Gastrocnemius medialis (tissue), 4 donors: Measurements from ENCODE around the gene PDIA6. TPM values are rescaled to one million over a fixed set of nuclear protein-coding genes. Genes with fewer than 3 reads are reported as not detected.

ENCODE experiments used
- ATAC-seq, 2 donors: fragments of 150-250 bp; one replicate each; pipeline ENCODE4 v1.9.1; 2016
- DNase-seq, 2 donors: peaks; one replicate each; pipeline ENCODE4 v3.0.0-alpha.2; 2019
- H3K27ac ChIP-seq, 4 donors: fragments of 200-600 bp; sonication (generic); 1 replicate in 1 of 4; 2 replicates in 3 of 4; pipeline ENCODE4 v1.5.1; 2016 to 2018; ENCODE audit warnings: mild to moderate bottlenecking in 2 of 4, moderate library complexity in 1 of 4
- H3K27me3 ChIP-seq, 3 donors: fragments of 200-600 bp; sonication (generic) in 2 of 3; 1 replicate in 1 of 3; 2 replicates in 2 of 3; pipeline versions ENCODE4 v1.5.1 to v1.6.0; 2016 to 2019; ENCODE audit warnings: mild to moderate bottlenecking in 1 of 3, moderate library complexity in 1 of 3
- H3K36me3 ChIP-seq, 2 donors: fragments of 200-600 bp; sonication (generic) in 1 of 2; one replicate each; pipeline ENCODE4 v1.5.1; 2017 to 2018
- H3K4me1 ChIP-seq, 2 donors: fragments of 200-600 bp; sonication (generic) in 1 of 2; one replicate each; pipeline ENCODE4 v1.5.1; 2016 to 2017; ENCODE audit warnings: mild to moderate bottlenecking in 2 of 2
- H3K4me3 ChIP-seq, 4 donors: fragments of 200-600 bp; sonication (generic) in 3 of 4; 1 replicate in 1 of 4; 2 replicates in 3 of 4; pipeline ENCODE4 v1.5.1; 2016 to 2019; ENCODE audit warnings: mild to moderate bottlenecking in 2 of 4
- H3K9me3 ChIP-seq, 3 donors: fragments of 200-600 bp; sonication (generic) in 2 of 3; 1 replicate in 1 of 3; 2 replicates in 2 of 3; pipeline ENCODE4 v1.5.1; 2016 to 2019
- POLR2A ChIP-seq, 2 donors: fragments of 450-650 bp; IDR thresholded peaks; one replicate each; pipeline ENCODE4 v1.6.1; 2017; ENCODE audit warnings: antibody characterized with exemption in 2 of 2, mild to moderate bottlenecking in 2 of 2, moderate library complexity in 2 of 2
- in situ Hi-C, 4 donors: fragments of 200-750 bp; cut with MboI; loops; one replicate each; pipeline versions ENCODE4 v1.15.0 to v1.8.0; 2017; ENCODE audit warnings: low sequenced_read_pairs in 4 of 4
- intact Hi-C: fragments of 100-400 bp; cut with DNase I; formaldehyde crosslinking; loops from one replicate; pipeline ENCODE4 v1.15.1; 2023; ENCODE audit warnings: low total_unique reads
- total RNA-seq, 4 donors: library from RNA; depleted of rRNA; stranded (reverse); fragments of >200 nt; gene quantifications; one replicate each; pipeline versions ENCODE4 v1.1.0 to v1.2.3, GENCODE V29; 2016
- TF ChIP-seq, protein P1 (sequence below), 5 experiments: fragments of 450-650 bp in 3 of 5; fragments of 200-600 bp in 2 of 5; sonication (generic) in 2 of 5; IDR thresholded peaks in 4 of 5; conservative IDR thresholded peaks in 1 of 5; 1 replicate in 4 of 5; 2 replicates in 1 of 5; pipeline ENCODE4 v1.5.1; 2016 to 2019; ENCODE audit warnings: antibody characterized with exemption in 5 of 5, mild to moderate bottlenecking in 3 of 5, moderate library complexity in 3 of 5

Gene PDIA6
- total RNA-seq, 4 donors from 2014 or later = 32.0 to 72.4 (median 54.2) TPM

DNA sequence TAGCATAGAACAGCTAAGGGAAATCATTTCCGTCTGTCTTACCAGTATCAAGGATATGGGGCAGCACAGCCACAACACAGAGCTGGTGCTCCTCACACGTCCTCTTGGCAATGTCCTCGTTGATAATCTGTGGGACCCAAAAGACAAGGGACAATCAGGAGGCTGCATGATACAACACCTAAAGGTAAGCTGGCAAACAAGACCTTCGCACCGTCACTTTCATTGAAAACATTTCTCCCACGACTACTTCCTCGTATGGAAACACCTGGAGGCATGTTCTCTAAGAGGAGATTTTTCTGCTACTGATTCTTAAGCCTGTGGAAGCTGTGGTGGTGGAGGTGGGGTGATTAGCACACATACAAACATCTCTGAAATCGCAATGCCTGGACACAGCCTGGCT is 23.7 kb downstream of the PDIA6 start:
- Histone ChIP-seq H3K36me3 (peaks cover 0 to 89% of the 10 kb centered on the region in 2 donors), H3K4me3 (no peak overlapping the region), H3K27ac (no peak overlapping the region), H3K4me1 (peaks cover 0 to 4% of the 10 kb centered on the region in 2 donors), H3K9me3 (no peaks in the 10 kb centered on the region), H3K27me3 (no peaks in the 10 kb centered on the region)
- TF ChIP-seq POLR2A (IDR thresholded peaks at IDR 0.05) = no peak
- TF ChIP-seq, protein P1, sequence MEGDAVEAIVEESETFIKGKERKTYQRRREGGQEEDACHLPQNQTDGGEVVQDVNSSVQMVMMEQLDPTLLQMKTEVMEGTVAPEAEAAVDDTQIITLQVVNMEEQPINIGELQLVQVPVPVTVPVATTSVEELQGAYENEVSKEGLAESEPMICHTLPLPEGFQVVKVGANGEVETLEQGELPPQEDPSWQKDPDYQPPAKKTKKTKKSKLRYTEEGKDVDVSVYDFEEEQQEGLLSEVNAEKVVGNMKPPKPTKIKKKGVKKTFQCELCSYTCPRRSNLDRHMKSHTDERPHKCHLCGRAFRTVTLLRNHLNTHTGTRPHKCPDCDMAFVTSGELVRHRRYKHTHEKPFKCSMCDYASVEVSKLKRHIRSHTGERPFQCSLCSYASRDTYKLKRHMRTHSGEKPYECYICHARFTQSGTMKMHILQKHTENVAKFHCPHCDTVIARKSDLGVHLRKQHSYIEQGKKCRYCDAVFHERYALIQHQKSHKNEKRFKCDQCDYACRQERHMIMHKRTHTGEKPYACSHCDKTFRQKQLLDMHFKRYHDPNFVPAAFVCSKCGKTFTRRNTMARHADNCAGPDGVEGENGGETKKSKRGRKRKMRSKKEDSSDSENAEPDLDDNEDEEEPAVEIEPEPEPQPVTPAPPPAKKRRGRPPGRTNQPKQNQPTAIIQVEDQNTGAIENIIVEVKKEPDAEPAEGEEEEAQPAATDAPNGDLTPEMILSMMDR (IDR thresholded peaks at IDR 0.05 in 4 of 5, conservative IDR thresholded peaks at IDR 0.05 in 1 of 5) = no peak
- intact Hi-C loops = no loop called here
- ATAC-seq (no peak), DNase-seq (no peak)
- in situ Hi-C loops = no loop called here

DNA sequence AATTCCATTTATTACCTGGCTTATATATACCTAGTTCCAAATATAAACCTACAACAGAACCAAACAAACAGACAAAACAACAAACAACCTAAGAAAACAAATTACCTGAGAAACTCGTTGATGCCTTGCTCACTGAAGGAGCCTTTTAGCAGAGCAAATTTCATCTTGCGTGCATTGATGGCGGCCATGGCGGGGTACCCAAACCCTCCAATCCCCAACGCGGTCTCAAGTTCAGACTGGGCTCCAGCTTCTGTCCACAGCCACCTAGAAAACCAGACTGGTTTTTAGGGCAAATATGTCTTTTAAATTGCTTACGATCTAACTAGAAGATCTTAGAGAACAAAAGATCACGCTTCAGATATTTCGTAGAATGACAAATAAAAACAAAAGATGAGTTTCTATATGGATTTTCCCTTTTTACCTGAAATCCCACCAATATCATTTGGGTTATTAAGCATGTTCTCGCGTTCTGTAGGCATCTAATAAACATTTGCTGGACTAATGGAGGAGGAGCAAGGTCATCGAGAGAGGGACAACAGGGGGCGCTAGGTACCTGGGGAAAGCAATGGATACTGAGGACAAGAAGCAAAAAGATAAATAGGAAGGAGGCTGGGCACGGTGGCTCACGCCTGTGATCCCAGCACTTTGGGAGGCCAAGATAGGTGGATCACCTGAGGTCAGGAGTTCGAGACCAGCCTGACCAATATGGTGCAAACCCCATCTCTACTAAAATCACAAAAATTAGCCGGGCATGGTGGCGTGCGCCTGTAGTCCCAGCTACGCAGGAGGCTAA is 25.2 kb downstream of the PDIA6 start:
- H3K27ac ChIP-seq = no peak overlapping the region
- peaks cover 0 to 1% of the 10 kb centered on the region in 2 donors for H3K4me1 ChIP-seq
- H3K36me3 ChIP-seq = peaks cover 0 to 87% of the 10 kb centered on the region in 2 donors
- TF ChIP-seq, protein P1 (IDR thresholded peaks at IDR 0.05 in 4 of 5, conservative IDR thresholded peaks at IDR 0.05 in 1 of 5) = no peak
- no peak for TF ChIP-seq POLR2A (IDR thresholded peaks at IDR 0.05)
- intact Hi-C loops = no loop called here
- H3K27me3 ChIP-seq = no peaks in the 10 kb centered on the region
- in situ Hi-C loops = no loop called here
- H3K4me3 ChIP-seq = no peak overlapping the region
- no peaks in the 10 kb centered on the region for H3K9me3 ChIP-seq
- no peak for DNase-seq
- ATAC-seq = no peak

- Histone ChIP-seq H3K27ac (no peak overlapping the region), H3K4me3 (no peak overlapping the region), H3K9me3 (no peaks in the 10 kb centered on the region), H3K27me3 (no peaks in the 10 kb centered on the region), H3K36me3 (peaks cover 0 to 90% of the 10 kb centered on the region in 2 donors), H3K4me1 (no peaks in the 10 kb centered on the region)
- ATAC-seq (no peak), DNase-seq (no peak)
- intact Hi-C loops = no loop called here
- in situ Hi-C loops = no loop called here
- TF ChIP-seq, protein P1 (IDR thresholded peaks at IDR 0.05 in 4 of 5, conservative IDR thresholded peaks at IDR 0.05 in 1 of 5) = no peak
- TF ChIP-seq POLR2A (IDR thresholded peaks at IDR 0.05) = no peak
Measured at GRCh38 chr2:10786240-10786982, 26.2 kb downstream of the PDIA6 start.

GRCh38 chr2:10785260-10785659 is 27.3 kb downstream of the PDIA6 start:
- intact Hi-C loops (no loop called here), in situ Hi-C loops (no loop called here)
- DNase-seq = no peak
- H3K27me3 ChIP-seq = no peaks in the 10 kb centered on the region
- H3K4me1 ChIP-seq = no peaks in the 10 kb centered on the region
- no peak overlapping the region for H3K4me3 ChIP-seq
- H3K36me3 ChIP-seq = peaks cover 0 to 90% of the 10 kb centered on the region in 2 donors
- no peak for TF ChIP-seq POLR2A (IDR thresholded peaks at IDR 0.05)
- TF ChIP-seq, protein P1 (IDR thresholded peaks at IDR 0.05 in 4 of 5, conservative IDR thresholded peaks at IDR 0.05 in 1 of 5) = no peak
- H3K9me3 ChIP-seq = no peaks in the 10 kb centered on the region
- no peak for ATAC-seq
- H3K27ac ChIP-seq = no peak overlapping the region
